Neural crest cell (in vitro differentiated cells): ENCODE data around the gene PTPRG. TPM values are rescaled to one million over a fixed set of nuclear protein-coding genes. Genes with fewer than 3 reads are reported as not detected.

Experiments used
- DNase-seq: peaks from one replicate; pipeline ENCODE4 v3.0.0; 2021; ENCODE audit warnings: low read depth, mixed read lengths, low spot score
- H3K27ac Mint-ChIP-seq: one replicate; pipeline ENCODE4 v1.8.0; 2021; ENCODE audit warnings: mild to moderate bottlenecking, mixed read lengths; ENCODE audit not compliant: unreplicated experiment
- H3K27me3 Mint-ChIP-seq: 2 replicates; pipeline ENCODE4 v1.8.0; 2021; ENCODE audit warnings: low read depth, mild to moderate bottlenecking, mixed read lengths
- H3K36me3 Mint-ChIP-seq: 2 replicates; pipeline ENCODE4 v1.8.0; 2021; ENCODE audit warnings: low read depth, mild to moderate bottlenecking, mixed read lengths
- H3K4me1 Mint-ChIP-seq: 2 replicates; pipeline ENCODE4 v1.8.0; 2021; ENCODE audit warnings: mixed read lengths
- H3K4me3 Mint-ChIP-seq: one replicate; pipeline ENCODE4 v1.8.0; 2021; ENCODE audit warnings: mild to moderate bottlenecking, mixed read lengths
- H3K9me3 Mint-ChIP-seq: 2 replicates; pipeline ENCODE4 v1.8.0; 2021; ENCODE audit warnings: mixed read lengths
- CTCF ChIP-seq: fragments of 200-600 bp; sonication (generic); conservative IDR thresholded peaks from 2 replicates; pipeline ENCODE4 v1.5.0; 2021; ENCODE audit warnings: antibody characterized with exemption, mild to moderate bottlenecking
- total RNA-seq: library from RNA; stranded (reverse); gene quantifications from 2 replicates; pipeline ENCODE4 v1.2.1, GENCODE V29; 2021

Gene PTPRG
- total RNA-seq, 1 donor from 2014 or later: 41.2 TPM

- Mint-ChIP-seq H3K4me3 (no peak overlapping the region), H3K27me3 (no peaks in the 10 kb centered on the region), H3K36me3 (no peaks in the 10 kb centered on the region), H3K9me3 (no peaks in the 10 kb centered on the region), H3K27ac (no peak overlapping the region), H3K4me1 (no peaks in the 10 kb centered on the region)
- no peak for DNase-seq
- no peak for TF ChIP-seq CTCF
Measured at GRCh38 chr3:62095080-62095479, 533.7 kb downstream of the PTPRG start.

- no peak for DNase-seq
- no peak for TF ChIP-seq CTCF
- no peak overlapping the region for H3K27ac Mint-ChIP-seq
- H3K4me3 Mint-ChIP-seq: no peak overlapping the region
- H3K9me3 Mint-ChIP-seq: no peaks in the 10 kb centered on the region
- H3K36me3 Mint-ChIP-seq: no peaks in the 10 kb centered on the region
- H3K27me3 Mint-ChIP-seq: no peaks in the 10 kb centered on the region
- H3K4me1 Mint-ChIP-seq: no peaks in the 10 kb centered on the region
Measured at GRCh38 chr3:62095756-62096155, 534.4 kb downstream of the PTPRG start.

GRCh38 chr3:62096521-62096920 lies 535.1 kb downstream of the PTPRG start:
- no peak for DNase-seq
- no peaks in the 10 kb centered on the region for H3K9me3 Mint-ChIP-seq
- H3K36me3 Mint-ChIP-seq: no peaks in the 10 kb centered on the region
- H3K27ac Mint-ChIP-seq: no peak overlapping the region
- no peak overlapping the region for H3K4me3 Mint-ChIP-seq
- peaks cover under 1% of the 10 kb centered on the region for H3K4me1 Mint-ChIP-seq
- no peaks in the 10 kb centered on the region for H3K27me3 Mint-ChIP-seq
- no peak for TF ChIP-seq CTCF

- Mint-ChIP-seq H3K4me3 (no peak overlapping the region), H3K27me3 (no peaks in the 10 kb centered on the region), H3K27ac (no peak overlapping the region), H3K4me1 (peaks cover 7% of the 10 kb centered on the region), H3K9me3 (no peaks in the 10 kb centered on the region), H3K36me3 (no peaks in the 10 kb centered on the region)
- DNase-seq: no peak
- no peak for TF ChIP-seq CTCF
Measured at GRCh38 chr3:62097121-62097520, 535.8 kb downstream of the PTPRG start.

- H3K36me3 Mint-ChIP-seq: no peaks in the 10 kb centered on the region
- no peak overlapping the region for H3K4me3 Mint-ChIP-seq
- H3K27me3 Mint-ChIP-seq: no peaks in the 10 kb centered on the region
- no peak for TF ChIP-seq CTCF
- H3K27ac Mint-ChIP-seq: no peak overlapping the region
- H3K9me3 Mint-ChIP-seq: no peaks in the 10 kb centered on the region
- no peak for DNase-seq
- peaks cover 20% of the 10 kb centered on the region for H3K4me1 Mint-ChIP-seq
Measured at GRCh38 chr3:62098646-62099365, 537.4 kb downstream of the PTPRG start.
